ENCODE data around the gene SLC44A5. TPM values are rescaled to one million over a fixed set of nuclear protein-coding genes. Genes with fewer than 3 reads are reported as not detected.

Gene SLC44A5
- total RNA-seq, 2 donors from 2014 or later, result 1.2 to 2.0 TPM

DNA sequence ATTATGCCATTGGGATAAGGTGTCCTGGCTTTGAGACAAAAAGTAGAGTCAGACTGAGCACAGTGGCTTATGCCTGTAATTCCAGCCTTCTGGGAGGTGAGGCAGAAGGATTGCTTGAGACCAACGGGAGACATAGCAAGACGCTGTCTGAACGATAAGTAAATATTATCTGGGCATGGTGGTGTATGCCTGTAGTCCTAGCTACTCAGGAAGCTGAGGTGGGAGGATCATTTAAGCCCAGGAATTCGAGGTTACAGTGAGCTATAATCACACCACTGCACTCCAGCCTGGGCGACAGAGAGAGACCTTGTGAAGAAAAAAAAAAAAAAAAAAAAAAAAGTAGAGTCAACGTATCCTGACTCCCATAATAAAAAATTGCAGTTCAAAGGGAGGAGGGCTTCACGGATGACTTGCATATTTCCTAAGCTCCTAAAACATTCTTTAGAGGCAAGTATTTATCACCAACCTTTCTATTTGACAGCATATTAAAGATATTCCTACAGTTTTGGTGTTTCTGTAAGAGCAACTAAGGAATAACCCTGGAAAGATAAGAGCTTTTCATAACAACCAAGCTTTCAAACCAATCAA is 141.2 kb downstream of the SLC44A5 start:
- Histone ChIP-seq H3K4me3 (no peak overlapping the region), H3K36me3 (no peaks in the 10 kb centered on the region), H3K9me3 (no peaks in the 10 kb centered on the region), H3K27me3 (no peaks in the 10 kb centered on the region), H3K27ac (no peak overlapping the region), H3K4me1 (no peaks in the 10 kb centered on the region)
- TF ChIP-seq, protein P1, sequence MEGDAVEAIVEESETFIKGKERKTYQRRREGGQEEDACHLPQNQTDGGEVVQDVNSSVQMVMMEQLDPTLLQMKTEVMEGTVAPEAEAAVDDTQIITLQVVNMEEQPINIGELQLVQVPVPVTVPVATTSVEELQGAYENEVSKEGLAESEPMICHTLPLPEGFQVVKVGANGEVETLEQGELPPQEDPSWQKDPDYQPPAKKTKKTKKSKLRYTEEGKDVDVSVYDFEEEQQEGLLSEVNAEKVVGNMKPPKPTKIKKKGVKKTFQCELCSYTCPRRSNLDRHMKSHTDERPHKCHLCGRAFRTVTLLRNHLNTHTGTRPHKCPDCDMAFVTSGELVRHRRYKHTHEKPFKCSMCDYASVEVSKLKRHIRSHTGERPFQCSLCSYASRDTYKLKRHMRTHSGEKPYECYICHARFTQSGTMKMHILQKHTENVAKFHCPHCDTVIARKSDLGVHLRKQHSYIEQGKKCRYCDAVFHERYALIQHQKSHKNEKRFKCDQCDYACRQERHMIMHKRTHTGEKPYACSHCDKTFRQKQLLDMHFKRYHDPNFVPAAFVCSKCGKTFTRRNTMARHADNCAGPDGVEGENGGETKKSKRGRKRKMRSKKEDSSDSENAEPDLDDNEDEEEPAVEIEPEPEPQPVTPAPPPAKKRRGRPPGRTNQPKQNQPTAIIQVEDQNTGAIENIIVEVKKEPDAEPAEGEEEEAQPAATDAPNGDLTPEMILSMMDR (IDR thresholded peaks at IDR 0.05), result no peak
- DNase-seq (ENCODE audit: low spot score), result no peak

DNA sequence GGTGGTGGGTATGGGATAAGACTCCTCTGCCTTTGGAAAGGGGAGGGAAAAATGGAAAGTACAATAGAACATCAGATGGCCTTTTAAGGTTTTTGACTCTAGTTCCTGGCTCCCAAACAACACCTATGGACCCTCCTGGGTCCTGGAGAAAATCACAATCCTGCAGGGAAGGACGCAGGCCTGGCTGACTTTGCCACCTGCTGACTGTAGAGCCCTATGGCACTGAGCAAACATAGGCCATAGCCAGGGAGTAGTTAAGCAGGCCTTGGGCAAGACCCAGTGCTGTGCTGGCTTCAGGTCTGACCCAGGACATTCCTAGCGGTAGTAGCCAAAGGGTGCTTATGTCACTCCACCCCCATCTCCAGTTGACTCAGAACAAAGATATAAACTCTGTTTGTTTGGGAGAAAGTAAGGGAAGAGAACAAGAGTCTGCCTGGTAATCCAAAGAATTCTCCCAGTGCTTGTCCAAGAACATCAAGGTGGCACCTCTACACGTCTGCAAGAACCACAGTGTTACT is 149.0 kb downstream of the SLC44A5 start:
- H3K27ac ChIP-seq, result no peak overlapping the region
- TF ChIP-seq, protein P1 (IDR thresholded peaks at IDR 0.05), result no peak
- no peak overlapping the region for H3K4me3 ChIP-seq
- H3K9me3 ChIP-seq, result no peaks in the 10 kb centered on the region
- H3K36me3 ChIP-seq, result no peaks in the 10 kb centered on the region
- no peaks in the 10 kb centered on the region for H3K27me3 ChIP-seq
- DNase-seq (ENCODE audit: low spot score), result no peak
- no peaks in the 10 kb centered on the region for H3K4me1 ChIP-seq

- DNase-seq (ENCODE audit: low spot score), result no peak
- Histone ChIP-seq H3K36me3 (no peaks in the 10 kb centered on the region), H3K27me3 (no peaks in the 10 kb centered on the region), H3K9me3 (peaks cover 0 to 11% of the 10 kb centered on the region in 2 donors), H3K4me3 (no peak overlapping the region), H3K27ac (no peak overlapping the region), H3K4me1 (no peaks in the 10 kb centered on the region)
- TF ChIP-seq, protein P1 (IDR thresholded peaks at IDR 0.05), result no peak
Measured at GRCh38 chr1:75449998-75450397, 160.9 kb downstream of the SLC44A5 start.

- Histone ChIP-seq H3K36me3 (no peaks in the 10 kb centered on the region), H3K4me1 (no peaks in the 10 kb centered on the region), H3K27ac (no peak overlapping the region), H3K4me3 (no peak overlapping the region), H3K27me3 (no peaks in the 10 kb centered on the region), H3K9me3 (no peaks in the 10 kb centered on the region)
- TF ChIP-seq, protein P1 (IDR thresholded peaks at IDR 0.05), result no peak
- DNase-seq (ENCODE audit: low spot score), result no peak
Measured at GRCh38 chr1:75444220-75444619, 166.7 kb downstream of the SLC44A5 start.

DNA sequence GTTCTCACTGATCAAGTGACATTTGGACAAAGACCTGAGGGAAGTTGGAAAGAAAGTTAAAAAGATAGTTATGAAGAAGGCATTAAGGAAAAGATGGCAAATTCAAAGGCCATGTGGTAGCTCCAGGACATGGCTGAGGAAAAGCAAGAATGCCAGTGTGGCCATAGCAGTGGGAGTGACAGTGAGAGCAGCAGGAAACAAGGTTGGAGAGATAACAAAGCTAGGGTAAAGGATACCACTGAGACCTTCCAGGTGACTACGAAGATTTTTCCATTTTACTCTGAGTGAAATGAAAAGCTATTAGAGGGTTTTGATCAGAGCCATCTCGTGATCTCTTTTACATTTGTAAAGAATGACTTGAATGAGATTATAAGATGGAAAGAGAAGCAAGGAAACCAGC is 170.6 kb downstream of the SLC44A5 start:
- DNase-seq (ENCODE audit: low spot score), result no peak
- TF ChIP-seq, protein P1 (IDR thresholded peaks at IDR 0.05), result no peak
- no peak overlapping the region for H3K27ac ChIP-seq
- H3K4me1 ChIP-seq, result no peaks in the 10 kb centered on the region
- H3K27me3 ChIP-seq, result no peaks in the 10 kb centered on the region
- no peak overlapping the region for H3K4me3 ChIP-seq
- no peaks in the 10 kb centered on the region for H3K36me3 ChIP-seq
- H3K9me3 ChIP-seq, result no peaks in the 10 kb centered on the region

DNA sequence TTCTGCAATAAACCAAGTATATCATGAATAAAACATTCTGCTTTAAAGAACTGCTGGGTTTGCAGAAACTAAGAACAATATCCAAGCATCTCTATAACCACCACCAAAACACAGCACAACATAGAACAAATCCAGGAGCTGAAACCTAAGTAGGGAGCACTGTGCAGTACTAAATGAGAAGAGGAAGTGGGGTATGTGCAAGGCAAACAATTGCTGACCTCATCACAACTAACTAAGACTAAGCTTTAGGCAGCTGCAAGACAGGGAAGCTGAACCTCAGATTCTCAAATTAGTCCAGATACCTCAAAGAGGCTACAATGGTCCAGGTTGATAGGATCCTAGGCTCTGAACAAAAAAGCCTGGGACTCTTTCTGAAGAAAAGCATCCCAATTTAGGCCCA is 172.6 kb downstream of the SLC44A5 start:
- Histone ChIP-seq H3K9me3 (no peaks in the 10 kb centered on the region), H3K27me3 (no peaks in the 10 kb centered on the region), H3K4me1 (no peaks in the 10 kb centered on the region), H3K27ac (no peak overlapping the region), H3K4me3 (no peak overlapping the region), H3K36me3 (no peaks in the 10 kb centered on the region)
- TF ChIP-seq, protein P1 (IDR thresholded peaks at IDR 0.05), result no peak
- no peak for DNase-seq (ENCODE audit: low spot score)

All from right atrium auricular region (tissue), 2 donors.